Panc1 (cell line): ENCODE data around the gene ATP1A3. TPM values are rescaled to one million over a fixed set of nuclear protein-coding genes. Genes with fewer than 3 reads are reported as not detected.
A peak's percentile ranks its signal among the peaks of the same experiment; 100 is the strongest.

Experiments used
- ATAC-seq: fragments of 200-7000 bp; cut with Tn5 transposase; 2 replicates; pipeline ENCODE4 v1.9.1; 2020; ENCODE audit warnings: mild to moderate bottlenecking, moderate library complexity
- BruUV-seq: library from RNA; stranded (reverse); fragments of 400-500 nt; replicated peaks from 2 replicates; lab custom pipeline; 2021; lab: Mats Ljungman, UMichigan
- CTCF ChIA-PET: fragments of 300-600 bp; sonication (Branson Sonifier 250); formaldehyde crosslinking; loops from one replicate; lab custom pipeline; 2022; ENCODE audit warnings: antibody characterized with exemption; lab: Charles Lee
- POLR2A ChIA-PET: fragments of 300-600 bp; sonication (Branson Sonifier 250); formaldehyde crosslinking; loops from one replicate; lab custom pipeline; 2022; ENCODE audit warnings: antibody characterized with exemption; lab: Charles Lee
- DNase-seq: peaks from one replicate; pipeline ENCODE4 v3.0.0-alpha.2; 2010; ENCODE audit warnings: low read depth, low spot score
- H3K27ac ChIP-seq: 2 replicates; pipeline ENCODE4 v1.5.1; 2011; ENCODE audit warnings: mild to moderate bottlenecking, low read length, inconsistent platforms
- H3K27me3 ChIP-seq: fragments of 200-500 bp; sonication (Bioruptor generic); 2 replicates; pipeline ENCODE4 v1.6.0; 2014; ENCODE audit warnings: low read length, inconsistent platforms; ENCODE audit not compliant: control insufficient read depth, insufficient read depth
- H3K36me3 ChIP-seq: fragments of 200-500 bp; sonication (Bioruptor generic); 2 replicates; pipeline ENCODE4 v1.5.1; 2014; ENCODE audit warnings: inconsistent platforms, mild to moderate bottlenecking, low read length, moderate library complexity; ENCODE audit not compliant: control insufficient read depth, insufficient read depth
- H3K4me1 ChIP-seq: 2 replicates; pipeline ENCODE4 v1.5.1; 2011; ENCODE audit warnings: inconsistent platforms, mild to moderate bottlenecking, low read length, moderate library complexity; ENCODE audit not compliant: control insufficient read depth, insufficient read depth
- H3K4me3 ChIP-seq, 2 experiments: 2 replicates each; pipeline ENCODE4 v1.5.1; 2011 to 2012; ENCODE audit warnings: low read depth in 2 of 2, low read length in 2 of 2, mild to moderate bottlenecking in 2 of 2, inconsistent platforms in 1 of 2, moderate library complexity in 1 of 2
- H3K9me3 ChIP-seq: fragments of 200-500 bp; sonication (Bioruptor generic); 2 replicates; pipeline ENCODE4 v1.5.1; 2014; ENCODE audit warnings: low read depth, mild to moderate bottlenecking, inconsistent platforms, low read length, moderate library complexity; ENCODE audit not compliant: control insufficient read depth, insufficient read depth
- POLR2AphosphoS5 ChIP-seq: IDR thresholded peaks from 2 replicates; pipeline ENCODE4 v1.6.1; 2012; ENCODE audit warnings: mild to moderate bottlenecking, low read depth, low read length, moderate library complexity
- SIN3A ChIP-seq: IDR thresholded peaks from 2 replicates; pipeline ENCODE4 v1.6.1; 2012; ENCODE audit warnings: low read depth, mild to moderate bottlenecking, low read length, moderate library complexity, borderline replicate concordance; ENCODE audit not compliant: insufficient read depth
- TCF7L2 ChIP-seq: IDR thresholded peaks from 2 replicates; pipeline ENCODE4 v1.6.1; 2011; ENCODE audit warnings: mild to moderate bottlenecking, low read depth, low read length, inconsistent platforms
- in situ Hi-C: cut with HindIII; loops from 2 replicates; pipeline ENCODE4 v1.10.0; 2016; ENCODE audit warnings: low sequenced_read_pairs, low pct_unique_long_range_greater_than_20kb
- intact Hi-C: fragments of 100-400 bp; cut with micrococcal nuclease; formaldehyde crosslinking; loops from one replicate; pipeline ENCODE4 v1.10.0; 2022; ENCODE audit not compliant: unreplicated experiment
- total RNA-seq: library from RNA; stranded (reverse); gene quantifications from one replicate; pipeline ENCODE4 v1.2.1, GENCODE V29; 2021; ENCODE audit not compliant: unreplicated experiment
- TF ChIP-seq, protein P1 (sequence below): fragments of 450-650 bp; IDR thresholded peaks from 2 replicates; pipeline ENCODE4 v1.5.1; 2017; ENCODE audit warnings: mild to moderate bottlenecking
- TF ChIP-seq, protein P2 (sequence below), 2 experiments: IDR thresholded peaks; 2 replicates each; pipeline ENCODE4 v1.6.1; 2011 to 2012; ENCODE audit warnings: low read depth in 2 of 2, control low read depth in 1 of 2, low read length in 1 of 2, mild to moderate bottlenecking in 1 of 2, moderate library complexity in 1 of 2; ENCODE audit not compliant: insufficient read depth in 1 of 2

ATP1A3 gene
- total RNA-seq, 1 experiment from 2014 or later = 4.9 TPM

DNA sequence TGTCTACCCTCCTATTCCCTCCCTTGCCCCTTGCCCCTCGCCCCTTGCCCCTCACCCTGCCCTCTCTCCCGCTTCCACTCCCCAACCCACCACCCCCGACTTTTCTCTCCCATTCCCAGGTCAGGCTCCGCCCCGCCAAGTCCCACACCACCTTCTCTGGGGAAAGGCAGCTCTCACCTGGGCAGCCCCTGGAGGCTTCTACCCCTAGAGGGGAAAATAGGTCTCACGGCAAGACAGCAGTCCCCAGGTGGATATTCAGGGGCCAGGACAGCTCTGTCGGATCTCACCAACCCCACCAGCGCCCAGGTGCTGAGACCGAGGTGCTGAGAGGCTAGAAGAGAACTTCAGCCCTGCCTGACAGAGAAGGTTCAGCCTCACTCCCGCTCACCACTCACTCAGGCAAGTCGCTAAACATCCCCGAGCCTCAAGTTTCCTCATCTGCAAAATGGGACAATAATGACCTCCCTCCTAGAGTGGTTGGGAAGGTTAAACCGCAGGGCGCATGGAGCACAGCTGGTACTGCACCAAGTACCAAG, 64.4 kb downstream of the ATP1A3 start:
- Histone ChIP-seq H3K36me3 (no peaks in the 10 kb centered on the region), H3K27me3 (peaks cover 3% of the 10 kb centered on the region; the same call in 1 of the 2 replicates), H3K4me3 (no peak overlapping the region), H3K4me1 (no peaks in the 10 kb centered on the region; the same call in 1 of the 2 replicates), H3K9me3 (no peaks in the 10 kb centered on the region), H3K27ac (no peak overlapping the region)
- intact Hi-C loops = loop anchor here (10.0 kb wide), 1 partner anchor 45 kb away; the partner anchor contains the start of gene ARHGEF1
- in situ Hi-C loops = no loop called here
- DNase-seq (no peak), ATAC-seq (no peak)
- ChIA-PET CTCF (interaction anchor here (0.7 kb wide), 1 partner anchor 34 kb away, joined by 3 read pairs; no protein-coding TSS in a partner anchor), POLR2A (no interaction called here)
- TF ChIP-seq, protein P1, sequence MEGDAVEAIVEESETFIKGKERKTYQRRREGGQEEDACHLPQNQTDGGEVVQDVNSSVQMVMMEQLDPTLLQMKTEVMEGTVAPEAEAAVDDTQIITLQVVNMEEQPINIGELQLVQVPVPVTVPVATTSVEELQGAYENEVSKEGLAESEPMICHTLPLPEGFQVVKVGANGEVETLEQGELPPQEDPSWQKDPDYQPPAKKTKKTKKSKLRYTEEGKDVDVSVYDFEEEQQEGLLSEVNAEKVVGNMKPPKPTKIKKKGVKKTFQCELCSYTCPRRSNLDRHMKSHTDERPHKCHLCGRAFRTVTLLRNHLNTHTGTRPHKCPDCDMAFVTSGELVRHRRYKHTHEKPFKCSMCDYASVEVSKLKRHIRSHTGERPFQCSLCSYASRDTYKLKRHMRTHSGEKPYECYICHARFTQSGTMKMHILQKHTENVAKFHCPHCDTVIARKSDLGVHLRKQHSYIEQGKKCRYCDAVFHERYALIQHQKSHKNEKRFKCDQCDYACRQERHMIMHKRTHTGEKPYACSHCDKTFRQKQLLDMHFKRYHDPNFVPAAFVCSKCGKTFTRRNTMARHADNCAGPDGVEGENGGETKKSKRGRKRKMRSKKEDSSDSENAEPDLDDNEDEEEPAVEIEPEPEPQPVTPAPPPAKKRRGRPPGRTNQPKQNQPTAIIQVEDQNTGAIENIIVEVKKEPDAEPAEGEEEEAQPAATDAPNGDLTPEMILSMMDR = no peak
- TF ChIP-seq POLR2AphosphoS5 (no peak), SIN3A (no peak), TCF7L2 (no peak)
- TF ChIP-seq, protein P2, sequence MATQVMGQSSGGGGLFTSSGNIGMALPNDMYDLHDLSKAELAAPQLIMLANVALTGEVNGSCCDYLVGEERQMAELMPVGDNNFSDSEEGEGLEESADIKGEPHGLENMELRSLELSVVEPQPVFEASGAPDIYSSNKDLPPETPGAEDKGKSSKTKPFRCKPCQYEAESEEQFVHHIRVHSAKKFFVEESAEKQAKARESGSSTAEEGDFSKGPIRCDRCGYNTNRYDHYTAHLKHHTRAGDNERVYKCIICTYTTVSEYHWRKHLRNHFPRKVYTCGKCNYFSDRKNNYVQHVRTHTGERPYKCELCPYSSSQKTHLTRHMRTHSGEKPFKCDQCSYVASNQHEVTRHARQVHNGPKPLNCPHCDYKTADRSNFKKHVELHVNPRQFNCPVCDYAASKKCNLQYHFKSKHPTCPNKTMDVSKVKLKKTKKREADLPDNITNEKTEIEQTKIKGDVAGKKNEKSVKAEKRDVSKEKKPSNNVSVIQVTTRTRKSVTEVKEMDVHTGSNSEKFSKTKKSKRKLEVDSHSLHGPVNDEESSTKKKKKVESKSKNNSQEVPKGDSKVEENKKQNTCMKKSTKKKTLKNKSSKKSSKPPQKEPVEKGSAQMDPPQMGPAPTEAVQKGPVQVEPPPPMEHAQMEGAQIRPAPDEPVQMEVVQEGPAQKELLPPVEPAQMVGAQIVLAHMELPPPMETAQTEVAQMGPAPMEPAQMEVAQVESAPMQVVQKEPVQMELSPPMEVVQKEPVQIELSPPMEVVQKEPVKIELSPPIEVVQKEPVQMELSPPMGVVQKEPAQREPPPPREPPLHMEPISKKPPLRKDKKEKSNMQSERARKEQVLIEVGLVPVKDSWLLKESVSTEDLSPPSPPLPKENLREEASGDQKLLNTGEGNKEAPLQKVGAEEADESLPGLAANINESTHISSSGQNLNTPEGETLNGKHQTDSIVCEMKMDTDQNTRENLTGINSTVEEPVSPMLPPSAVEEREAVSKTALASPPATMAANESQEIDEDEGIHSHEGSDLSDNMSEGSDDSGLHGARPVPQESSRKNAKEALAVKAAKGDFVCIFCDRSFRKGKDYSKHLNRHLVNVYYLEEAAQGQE (IDR thresholded peaks at IDR 0.05; ENCODE audit: insufficient read depth in 1 of 2, low read depth in 2 of 2, low read length in 1 of 2) = no peak
- no TSS peak for BruUV-seq

DNA sequence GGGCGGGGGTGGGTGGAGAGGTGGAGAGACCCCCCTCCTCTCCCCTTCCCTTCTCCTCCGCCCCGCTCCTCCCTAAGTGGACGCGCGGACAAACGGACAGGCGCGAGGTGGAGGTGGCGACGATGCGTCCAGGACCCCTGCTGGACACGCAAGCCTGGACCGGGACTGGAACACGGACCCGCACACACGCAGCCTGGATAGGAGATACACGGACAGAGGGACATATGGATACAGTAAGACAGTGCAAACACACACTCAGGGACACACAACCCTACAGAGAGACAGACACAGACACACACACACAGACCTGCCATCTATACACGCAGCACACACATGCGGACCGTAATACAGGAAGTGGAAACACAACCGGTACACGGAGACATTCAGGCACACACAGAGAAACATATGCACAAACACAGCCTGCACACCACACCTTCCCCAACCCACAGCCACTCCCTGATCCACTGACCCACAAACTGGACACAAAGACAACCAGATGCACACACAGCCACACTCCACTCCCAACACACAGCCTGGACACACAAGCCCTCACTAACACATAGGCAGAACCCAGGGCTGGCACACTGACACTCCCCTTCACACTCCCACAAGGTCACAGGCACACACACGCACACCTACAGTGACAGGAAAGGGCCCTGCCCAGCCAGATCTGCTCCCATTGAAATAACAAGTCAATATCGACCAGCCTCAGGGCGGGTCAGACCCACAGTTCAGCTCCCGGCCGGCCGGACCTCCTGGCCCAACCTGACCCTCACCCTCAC, 65.1 kb downstream of the ATP1A3 start:
- CTCF ChIA-PET = no interaction called here
- in situ Hi-C loops = no loop called here
- H3K4me1 ChIP-seq = no peaks in the 10 kb centered on the region; the same call in 1 of the 2 replicates
- peaks cover 3% of the 10 kb centered on the region; the same call in 1 of the 2 replicates for H3K27me3 ChIP-seq
- H3K4me3 ChIP-seq = peak overlapping the region in 1 of 2 experiments; percentile 53; a peak in 2 of 4 replicates
- ATAC-seq = peak; percentile 36; the same call in 1 of the 2 replicates
- intact Hi-C loops = no loop called here
- H3K9me3 ChIP-seq = no peaks in the 10 kb centered on the region
- no peaks in the 10 kb centered on the region for H3K36me3 ChIP-seq
- BruUV-seq = no TSS peak
- H3K27ac ChIP-seq = no peak overlapping the region
- TF ChIP-seq, protein P2 (IDR thresholded peaks at IDR 0.05; ENCODE audit: insufficient read depth in 1 of 2, low read depth in 2 of 2, low read length in 1 of 2) = no peak
- TF ChIP-seq POLR2AphosphoS5 (no peak), SIN3A (no peak), TCF7L2 (no peak)
- TF ChIP-seq, protein P1 = no peak
- POLR2A ChIA-PET = no interaction called here
- no peak for DNase-seq
